ENCODE data around the gene CHD9. TPM values are rescaled to one million over a fixed set of nuclear protein-coding genes. Genes with fewer than 3 reads are reported as not detected.
A peak's percentile ranks its signal among the peaks of the same experiment; 100 is the strongest.

The CHD9 gene
- total RNA-seq, 4 donors from 2014 or later: 82.2 to 114 (median 91.3) TPM

- H3K27me3 ChIP-seq: no peaks in the 10 kb centered on the region
- WGBS, 2 donors: 94% methylated on average over 5 of the region's 5 CpGs
Measured at GRCh38 chr16:53126390-53126789, 71.6 kb downstream of the CHD9 start.

GRCh38 chr16:53129281-53130158, 74.7 kb downstream of the CHD9 start:
- H3K27me3 ChIP-seq: no peaks in the 10 kb centered on the region
- no peak for TF ChIP-seq POLR2A (IDR thresholded peaks at IDR 0.05)
- TF ChIP-seq EP300 (IDR thresholded peaks at IDR 0.05): no peak
- TF ChIP-seq CTCF (IDR thresholded peaks at IDR 0.05): no peak
- H3K27ac ChIP-seq: peak overlapping the region; percentile 86 to 95 (median 90)
- no peaks in the 10 kb centered on the region for H3K36me3 ChIP-seq
- DNase-seq (ENCODE audit: low spot score in 2 of 2): no peak
- no peaks in the 10 kb centered on the region for H3K9me3 ChIP-seq
- peaks cover 0 to 38% (median 4%) of the 10 kb centered on the region in 4 donors for H3K4me1 ChIP-seq
- H3K4me3 ChIP-seq: peak overlapping the region; percentile 51 to 97 (median 88)
- WGBS, 2 donors: 28 to 29% methylated on average over 23 to 25 of the region's 25 CpGs

More at GRCh38 chr16:53126390-53126789, 71.6 kb downstream of the CHD9 start:
- no peak for DNase-seq (ENCODE audit: low spot score in 2 of 2)
- no peak overlapping the region for H3K27ac ChIP-seq
- peaks cover 0 to 18% (median 0%) of the 10 kb centered on the region in 4 donors for H3K4me1 ChIP-seq
- no peak overlapping the region for H3K4me3 ChIP-seq
- TF ChIP-seq CTCF (IDR thresholded peaks at IDR 0.05) (no peak), EP300 (IDR thresholded peaks at IDR 0.05) (no peak), POLR2A (IDR thresholded peaks at IDR 0.05) (no peak)
- no peaks in the 10 kb centered on the region for H3K9me3 ChIP-seq
- H3K36me3 ChIP-seq: no peaks in the 10 kb centered on the region

DNA sequence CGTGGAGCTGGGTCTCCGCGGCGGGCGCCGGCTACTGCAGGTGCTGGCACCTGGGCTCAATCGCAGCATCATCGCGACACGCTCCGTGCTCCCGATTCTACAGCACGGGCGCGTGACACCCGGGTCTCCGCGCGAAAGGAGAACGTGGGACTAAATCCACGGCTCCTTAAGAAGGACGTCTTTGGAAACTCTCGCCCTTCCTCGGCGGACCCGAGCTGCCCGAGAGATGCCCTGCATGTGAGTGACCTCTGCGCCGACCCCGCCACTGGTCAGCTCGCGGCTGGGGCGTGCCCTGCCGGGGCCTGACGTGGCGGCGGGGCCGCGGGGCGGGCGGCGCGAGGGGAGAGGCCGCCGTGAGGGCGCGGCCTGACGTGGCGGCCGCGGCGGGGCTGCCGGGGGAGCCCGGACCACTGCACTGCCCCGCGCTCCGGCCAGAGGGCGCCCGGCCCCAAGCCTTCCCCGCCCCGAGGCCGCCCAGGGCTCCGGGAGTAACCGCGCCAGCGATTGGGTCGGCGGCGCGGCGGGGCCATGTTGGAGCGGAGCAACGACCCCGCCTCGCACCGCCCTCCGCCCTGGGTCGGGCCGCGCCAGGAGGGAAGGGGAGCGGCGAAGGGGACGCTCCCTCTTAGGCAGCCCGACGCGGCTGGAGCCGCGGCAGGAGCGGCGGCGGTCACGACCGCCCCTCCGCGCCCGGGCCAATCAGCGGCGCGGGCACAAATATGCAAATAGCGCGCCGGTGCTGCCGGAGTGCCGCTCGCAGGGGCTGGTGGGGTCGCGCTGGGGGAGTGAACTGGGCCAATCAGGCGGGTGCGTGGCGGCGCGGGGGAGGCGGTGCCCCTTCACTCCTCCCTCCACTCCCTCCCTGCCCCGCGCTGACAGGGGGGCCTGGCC, 75.6 kb downstream of the CHD9 start:
- Histone ChIP-seq H3K4me1 (peaks cover 0 to 47% (median 5%) of the 10 kb centered on the region in 4 donors), H3K27ac (peak overlapping the region; percentile 89 to 95 (median 92)), H3K4me3 (peak overlapping the region; percentile 51 to 97 (median 88)), H3K27me3 (no peaks in the 10 kb centered on the region), H3K9me3 (no peaks in the 10 kb centered on the region), H3K36me3 (no peaks in the 10 kb centered on the region)
- peak in 1 of 2 donors; percentile 73 for TF ChIP-seq EP300 (IDR thresholded peaks at IDR 0.05)
- TF ChIP-seq POLR2A (IDR thresholded peaks at IDR 0.05): peak in 1 of 2 donors; percentile 43
- peak; percentile 69 to 98 (median 96) for TF ChIP-seq CTCF (IDR thresholded peaks at IDR 0.05)
- DNase-seq (ENCODE audit: low spot score in 2 of 2): peak; percentile 85 to 88
- 0 to 2% methylated on average over 35 to 80 of the region's 115 CpGs for WGBS, 2 donors

DNA sequence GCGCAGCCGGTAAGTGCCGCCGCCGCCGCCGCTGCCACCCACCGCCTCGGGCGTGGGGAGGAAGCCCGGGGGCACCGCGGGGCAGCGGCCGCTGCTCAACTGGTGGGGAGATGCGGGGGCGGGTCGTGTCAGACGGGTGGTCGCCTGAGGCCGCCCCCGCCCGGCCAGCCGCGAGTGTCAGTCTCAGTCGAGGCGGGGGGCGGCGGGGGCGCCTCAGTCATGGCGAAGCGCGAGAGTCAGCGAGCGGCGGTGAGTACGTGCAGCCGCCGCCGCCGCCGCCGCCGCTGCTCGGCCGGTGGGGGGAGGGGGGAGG, 76.2 kb downstream of the CHD9 start:
- Histone ChIP-seq H3K4me1 (peaks cover 0 to 50% (median 5%) of the 10 kb centered on the region in 4 donors), H3K9me3 (no peaks in the 10 kb centered on the region), H3K27me3 (no peaks in the 10 kb centered on the region), H3K27ac (peak overlapping the region; percentile 89 to 95 (median 92)), H3K4me3 (peak overlapping the region; percentile 46 to 97 (median 88)), H3K36me3 (no peaks in the 10 kb centered on the region)
- no peak for DNase-seq (ENCODE audit: low spot score in 2 of 2)
- WGBS, 2 donors: 0% methylated on average over 8 to 18 of the region's 46 CpGs
- peak in 1 of 5 experiments; percentile 9 for TF ChIP-seq CTCF (IDR thresholded peaks at IDR 0.05)
- TF ChIP-seq POLR2A (IDR thresholded peaks at IDR 0.05): no peak
- TF ChIP-seq EP300 (IDR thresholded peaks at IDR 0.05): no peak
